Adipose tissue (tissue), 3 donors: Measurements from ENCODE around the gene SPTBN4. TPM values are rescaled to one million over a fixed set of nuclear protein-coding genes. Genes with fewer than 3 reads are reported as not detected.

Source experiments
- H3K27ac ChIP-seq: one replicate; pipeline ENCODE4 v1.5.1; 2013; ENCODE audit warnings: low read depth, low read length
- WGBS, 3 donors: extraction: QIAGEN DNeasy Blood & Tissue Kit; methylation state at CpG; one replicate each; pipeline ENCODE4 v1.1.7; 2013; 5-methylcytosine and 5-hydroxymethylcytosine counted together
- polyA plus RNA-seq, 3 donors: library from polyadenylated mRNA; stranded (reverse); fragments of 200-250 nt; gene quantifications; one replicate each; pipeline ENCODE4 v1.2.3, GENCODE V29; 2013
- donor health status: healthy with polysubstance abuse.
- donor health status: Bipolar disorder and iron deficiency.
- donor health status: healthy.

The SPTBN4 gene
- polyA plus RNA-seq, 3 donors: 1.3 to 4.1 (median 2.2) TPM

GRCh38 chr19:40603071-40603388 lies 136.2 kb downstream of the SPTBN4 start:
- WGBS, 3 donors: 42 to 49% (median 43%) methylated on average over 2 of the region's 2 CpGs
- H3K27ac ChIP-seq: no peak overlapping the region

GRCh38 chr19:40603389-40604170 lies 136.8 kb downstream of the SPTBN4 start:
- no peak overlapping the region for H3K27ac ChIP-seq
- WGBS, 3 donors: 2% methylated on average over 35 to 43 of the region's 43 CpGs

- no peak overlapping the region for H3K27ac ChIP-seq
- 7 to 9% (median 7%) methylated on average over 18 of the region's 18 CpGs for WGBS, 3 donors
These were observed 137.4 kb downstream of the SPTBN4 start for GRCh38 chr19:40604171-40604646.

DNA sequence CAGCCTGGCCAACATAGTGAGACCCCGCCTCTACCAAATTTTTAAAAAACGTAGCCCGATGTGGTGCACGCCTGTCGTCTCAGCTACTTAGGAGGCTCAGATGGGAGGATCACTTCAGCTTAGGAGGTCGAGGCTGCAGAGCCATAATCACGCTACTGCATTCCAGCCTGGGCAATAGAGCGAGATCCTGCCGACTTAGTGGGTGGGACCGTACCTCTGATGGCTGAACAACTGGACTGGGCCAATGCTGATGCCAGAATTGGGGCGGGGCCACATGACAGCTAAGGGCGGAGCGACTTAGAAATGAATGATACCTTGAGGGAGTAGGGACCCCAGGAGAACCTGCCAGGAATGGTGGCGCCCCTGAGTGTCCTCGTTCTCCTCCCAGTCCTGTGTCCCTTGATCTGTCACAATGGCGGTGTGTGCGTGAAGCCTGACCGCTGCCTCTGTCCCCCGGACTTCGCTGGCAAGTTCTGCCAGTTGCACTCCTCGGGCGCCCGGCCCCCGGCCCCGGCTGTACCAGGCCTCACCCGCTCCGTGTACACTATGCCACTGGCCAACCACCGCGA lies 137.9 kb downstream of the SPTBN4 start:
- WGBS, 3 donors: 24 to 33% (median 33%) methylated on average over 28 to 29 of the region's 29 CpGs
- no peak overlapping the region for H3K27ac ChIP-seq

DNA sequence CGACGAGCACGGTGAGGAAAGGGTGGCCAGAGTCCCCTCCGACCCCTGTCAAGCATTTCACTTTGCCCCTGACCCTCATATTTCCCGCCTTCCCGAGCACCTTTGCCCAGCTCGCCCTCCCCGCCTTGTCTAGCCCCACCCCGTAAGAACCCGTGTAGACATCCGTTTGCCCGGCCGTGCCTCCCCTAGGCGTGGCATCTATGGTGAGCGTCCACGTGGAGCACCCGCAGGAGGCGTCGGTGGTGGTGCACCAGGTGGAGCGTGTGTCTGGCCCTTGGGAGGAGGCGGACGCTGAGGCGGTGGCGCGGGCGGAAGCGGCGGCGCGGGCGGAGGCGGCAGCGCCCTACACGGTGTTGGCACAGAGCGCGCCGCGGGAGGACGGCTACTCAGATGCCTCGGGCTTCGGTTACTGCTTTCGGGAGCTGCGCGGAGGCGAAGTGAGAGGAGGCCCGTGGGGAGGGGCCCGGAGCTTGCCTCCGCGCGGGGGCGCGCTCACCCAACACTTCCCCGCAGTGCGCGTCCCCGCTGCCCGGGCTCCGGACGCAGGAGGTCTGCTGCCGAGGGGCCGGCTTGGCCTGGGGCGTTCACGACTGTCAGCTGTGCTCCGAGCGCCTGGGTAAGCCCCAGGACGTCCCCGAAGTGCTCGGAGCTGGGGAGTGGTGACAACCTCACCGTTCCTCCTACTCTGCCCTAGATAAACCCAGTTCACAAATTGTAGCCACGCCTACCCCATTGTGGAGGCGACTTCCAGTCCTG lies 138.6 kb downstream of the SPTBN4 start:
- H3K27ac ChIP-seq: no peak overlapping the region
- WGBS, 3 donors: 1 to 5% (median 5%) methylated on average over 58 to 71 of the region's 71 CpGs

DNA sequence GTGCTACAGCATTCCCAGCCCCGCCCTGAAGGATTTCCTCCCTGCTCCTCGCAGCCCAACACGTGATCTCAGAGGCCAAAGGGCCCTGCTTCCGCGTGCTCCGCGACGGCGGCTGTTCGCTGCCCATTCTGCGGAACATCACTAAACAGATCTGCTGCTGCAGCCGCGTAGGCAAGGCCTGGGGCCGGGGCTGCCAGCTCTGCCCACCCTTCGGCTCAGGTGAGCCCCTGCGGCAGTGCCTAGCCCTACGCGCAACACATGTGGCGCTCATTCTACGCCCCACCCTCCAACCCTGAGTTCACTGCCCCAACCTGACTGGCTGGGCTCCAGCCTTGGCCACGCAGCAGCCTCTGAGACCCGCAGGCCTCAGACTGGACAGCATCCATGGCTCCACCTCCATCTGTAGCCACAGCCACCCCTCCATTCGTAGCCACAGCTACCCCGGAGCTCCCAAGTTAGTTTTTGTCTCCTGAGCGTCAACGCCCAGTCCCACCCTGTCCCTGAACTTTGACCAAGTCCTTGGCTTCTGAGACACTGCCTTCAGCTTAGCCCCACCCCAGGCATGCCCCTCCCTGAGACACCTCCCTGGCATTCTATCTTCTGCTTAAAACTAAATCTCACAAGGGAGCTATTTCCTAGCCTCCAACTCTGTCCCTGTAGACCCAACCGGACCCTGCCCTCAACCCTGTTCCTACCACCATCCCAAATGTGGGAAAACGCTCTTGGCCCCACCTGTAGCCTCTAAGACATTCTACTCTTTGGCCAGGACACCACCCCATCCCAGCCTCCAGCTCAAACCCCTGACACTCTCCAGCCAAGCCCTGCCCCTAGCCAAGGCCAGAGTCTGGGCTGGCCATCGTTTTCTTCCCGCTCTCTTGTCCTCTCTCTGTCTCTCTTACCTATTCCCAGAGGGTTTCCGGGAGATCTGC lies 140.8 kb downstream of the SPTBN4 start:
- WGBS, 3 donors: 57 to 70% (median 59%) methylated on average over 31 of the region's 31 CpGs

DNA sequence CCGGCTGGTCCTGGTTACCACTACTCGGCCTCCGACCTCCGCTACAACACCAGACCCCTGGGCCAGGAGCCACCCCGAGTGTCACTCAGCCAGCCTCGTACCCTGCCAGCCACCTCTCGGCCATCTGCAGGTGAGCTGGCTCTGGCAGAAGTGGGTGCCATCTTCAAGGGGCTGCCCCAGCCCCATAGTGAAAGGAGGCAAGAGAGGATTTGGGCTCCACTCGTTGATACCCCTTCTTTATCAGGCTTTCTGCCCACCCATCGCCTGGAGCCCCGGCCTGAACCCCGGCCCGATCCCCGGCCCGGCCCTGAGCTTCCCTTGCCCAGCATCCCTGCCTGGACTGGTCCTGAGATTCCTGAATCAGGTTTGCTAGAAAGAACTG lies 141.4 kb downstream of the SPTBN4 start:
- WGBS, 3 donors: 87 to 91% (median 90%) methylated on average over 14 of the region's 14 CpGs
- no peak overlapping the region for H3K27ac ChIP-seq

More for the DNA sequence above, 140.8 kb downstream of the SPTBN4 start:
- H3K27ac ChIP-seq: no peak overlapping the region

DNA sequence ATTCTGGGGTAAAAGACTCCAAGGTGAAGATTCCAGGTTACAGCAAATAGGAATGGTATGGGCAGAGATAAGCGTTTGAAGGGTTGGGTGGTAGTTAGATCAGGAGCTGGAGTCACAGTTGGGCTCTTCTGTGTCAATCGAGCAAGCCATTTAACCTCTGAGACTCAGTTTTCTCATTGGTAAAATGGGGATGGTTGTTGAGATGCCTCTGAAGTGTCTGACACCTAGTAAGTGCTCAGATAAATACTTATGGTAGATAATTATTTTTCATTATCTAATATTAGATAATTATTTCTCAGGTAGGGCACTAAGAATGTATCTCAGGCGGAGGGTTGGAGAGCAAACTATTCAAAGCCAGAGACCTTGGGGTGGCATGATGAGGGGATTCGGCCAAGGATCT lies 142.2 kb downstream of the SPTBN4 start:
- 67 to 82% (median 68%) methylated on average over 4 of the region's 4 CpGs for WGBS, 3 donors
- no peak overlapping the region for H3K27ac ChIP-seq

DNA sequence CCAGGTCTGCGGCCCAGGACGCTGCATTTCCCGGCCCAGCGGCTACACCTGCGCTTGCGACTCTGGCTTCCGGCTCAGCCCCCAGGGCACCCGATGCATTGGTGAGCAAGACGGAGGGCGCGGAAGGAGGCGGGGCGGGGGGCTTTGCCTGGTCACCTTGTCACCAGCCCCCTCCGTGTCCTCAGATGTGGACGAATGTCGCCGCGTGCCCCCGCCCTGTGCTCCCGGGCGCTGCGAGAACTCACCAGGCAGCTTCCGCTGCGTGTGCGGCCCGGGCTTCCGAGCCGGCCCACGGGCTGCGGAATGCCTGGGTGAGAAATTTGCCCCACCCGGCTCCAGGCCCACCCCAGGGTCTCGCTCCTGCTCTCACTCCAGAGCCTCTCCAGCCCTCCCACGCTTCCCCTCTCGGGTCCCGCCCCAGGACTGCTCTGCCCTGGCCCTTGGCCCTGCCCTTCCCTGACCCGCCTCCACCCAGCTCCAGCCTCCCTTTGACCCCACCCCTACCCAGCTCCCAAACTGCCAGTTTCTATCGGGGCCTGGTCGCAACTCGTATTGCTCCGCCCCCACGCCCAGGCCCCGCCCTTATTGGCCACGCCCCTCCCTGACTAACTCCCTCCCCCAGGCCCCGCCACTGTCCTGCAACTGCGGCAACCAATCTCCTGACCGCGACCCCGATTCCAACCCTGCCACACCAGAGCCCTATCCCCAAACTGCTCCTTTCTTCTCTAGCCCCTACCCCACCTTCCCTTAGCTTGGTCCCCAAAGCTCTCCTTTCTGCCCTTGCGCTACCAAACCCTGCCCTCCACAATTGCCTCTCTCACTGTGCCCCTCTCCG lies 143.0 kb downstream of the SPTBN4 start:
- 9 to 12% (median 10%) methylated on average over 43 to 50 of the region's 50 CpGs for WGBS, 3 donors
- no peak overlapping the region for H3K27ac ChIP-seq

DNA sequence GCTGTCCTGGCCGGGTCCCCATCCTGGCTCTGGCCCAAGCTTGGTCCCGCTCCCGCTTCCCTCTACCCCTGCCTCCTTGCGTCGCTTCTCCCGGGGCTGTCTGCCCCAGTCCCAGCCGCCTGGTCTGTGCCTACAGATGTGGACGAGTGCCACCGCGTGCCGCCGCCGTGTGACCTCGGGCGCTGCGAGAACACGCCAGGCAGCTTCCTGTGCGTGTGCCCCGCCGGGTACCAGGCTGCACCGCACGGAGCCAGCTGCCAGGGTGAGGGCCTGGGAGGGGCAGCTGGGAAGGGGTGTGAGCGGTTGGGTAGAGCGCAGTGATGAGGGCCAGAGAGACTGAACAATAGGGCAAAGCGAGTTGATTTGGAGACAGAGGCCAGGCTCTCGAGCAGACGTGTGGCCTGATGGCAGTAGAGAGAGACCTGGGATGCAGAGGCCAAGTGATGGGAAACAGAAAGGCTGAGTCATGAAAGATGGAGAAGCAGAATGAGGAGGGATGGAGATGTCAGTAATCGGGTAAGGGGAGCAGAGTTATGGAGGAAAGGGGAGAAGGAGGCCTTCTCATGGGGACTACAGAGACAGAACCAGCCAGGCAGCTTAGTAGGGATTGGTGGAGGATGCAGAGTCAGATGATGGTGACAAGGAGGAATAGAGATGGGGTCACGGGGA lies 143.7 kb downstream of the SPTBN4 start:
- WGBS, 3 donors: 25 to 35% (median 34%) methylated on average over 29 of the region's 29 CpGs
- no peak overlapping the region for H3K27ac ChIP-seq

DNA sequence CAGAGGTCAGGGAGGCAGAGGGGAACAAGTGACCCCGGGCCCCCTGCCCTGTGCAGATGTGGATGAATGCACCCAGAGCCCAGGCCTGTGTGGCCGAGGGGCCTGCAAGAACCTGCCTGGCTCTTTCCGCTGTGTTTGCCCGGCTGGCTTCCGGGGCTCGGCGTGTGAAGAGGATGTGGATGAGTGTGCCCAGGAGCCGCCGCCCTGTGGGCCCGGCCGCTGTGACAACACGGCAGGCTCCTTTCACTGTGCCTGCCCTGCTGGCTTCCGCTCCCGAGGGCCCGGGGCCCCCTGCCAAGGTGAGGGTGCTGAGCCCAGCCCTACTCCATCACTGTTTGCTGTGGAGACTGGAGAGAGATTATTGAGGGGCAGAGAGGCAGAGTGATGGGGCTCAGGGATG lies 144.3 kb downstream of the SPTBN4 start:
- H3K27ac ChIP-seq: no peak overlapping the region
- 84 to 93% (median 86%) methylated on average over 15 of the region's 15 CpGs for WGBS, 3 donors

GRCh38 chr19:40611900-40612698 lies 145.3 kb downstream of the SPTBN4 start:
- no peak overlapping the region for H3K27ac ChIP-seq
- 92 to 96% (median 92%) methylated on average over 10 of the region's 10 CpGs for WGBS, 3 donors

- 29 to 37% (median 31%) methylated on average over 50 of the region's 50 CpGs for WGBS, 3 donors
These were observed 146.3 kb downstream of the SPTBN4 start for GRCh38 chr19:40612831-40613689.

GRCh38 chr19:40613690-40614621 lies 147.2 kb downstream of the SPTBN4 start:
- no peak overlapping the region for H3K27ac ChIP-seq
- 9 to 14% (median 10%) methylated on average over 55 to 67 of the region's 67 CpGs for WGBS, 3 donors

More at GRCh38 chr19:40612831-40613689, 146.3 kb downstream of the SPTBN4 start:
- no peak overlapping the region for H3K27ac ChIP-seq
